Caco-2 (cell line): ENCODE measurements around the gene XRCC3. TPM values are rescaled to one million over a fixed set of nuclear protein-coding genes. Genes with fewer than 3 reads are reported as not detected.

ENCODE experiments used
- BruUV-seq: library from RNA; stranded (reverse); fragments of 400-500 nt; replicated peaks from 2 replicates; lab custom pipeline; 2021; lab: Mats Ljungman, UMichigan
- CTCF ChIA-PET: fragments of 300-600 bp; sonication (Branson Sonifier 250); formaldehyde crosslinking; loops from one replicate; lab custom pipeline; 2022; ENCODE audit warnings: antibody characterized with exemption; lab: Charles Lee
- POLR2A ChIA-PET: fragments of 300-600 bp; sonication (Branson Sonifier 250); formaldehyde crosslinking; loops from one replicate; lab custom pipeline; 2022; ENCODE audit warnings: antibody characterized with exemption; lab: Charles Lee
- DNase-seq, 2 experiments: peaks; one replicate each; pipeline versions ENCODE4 v3.0.0 to v3.0.0-alpha.2; 2020 to 2022
- H3K27me3 ChIP-seq: replicated peaks from 2 replicates; pipeline ENCODE4 v1.6.0; 2011; ENCODE audit warnings: low read length; ENCODE audit not compliant: control insufficient read depth, insufficient read depth
- H3K36me3 ChIP-seq: 2 replicates; pipeline ENCODE4 v1.5.1; 2011; ENCODE audit warnings: low read length; ENCODE audit not compliant: control insufficient read depth, insufficient read depth
- H3K4me1 ChIP-seq: fragments of 250-450 bp; sonication (Bioruptor Pico); 2 replicates; pipeline ENCODE4 v1.5.1; 2020; ENCODE audit warnings: mild to moderate bottlenecking
- H3K4me3 ChIP-seq: 2 replicates; pipeline ENCODE4 v1.5.1; 2011; ENCODE audit warnings: low read depth, mild to moderate bottlenecking, control low read depth, low read length
- H3K9me3 ChIP-seq: fragments of 250-450 bp; sonication (Bioruptor Pico); 2 replicates; pipeline ENCODE4 v1.5.1; 2020; ENCODE audit warnings: mild to moderate bottlenecking, moderate library complexity
- H3K27ac Mint-ChIP-seq: one replicate; pipeline ENCODE4 v1.8.0; 2022; ENCODE audit warnings: mixed read lengths; ENCODE audit not compliant: unreplicated experiment
- H3K27me3 Mint-ChIP-seq: one replicate; pipeline ENCODE4 v1.8.0; 2022; ENCODE audit warnings: mixed read lengths; ENCODE audit not compliant: insufficient read depth, unreplicated experiment
- H3K36me3 Mint-ChIP-seq: one replicate; pipeline ENCODE4 v1.8.0; 2022; ENCODE audit warnings: mild to moderate bottlenecking, mixed read lengths; ENCODE audit not compliant: insufficient read depth, unreplicated experiment
- H3K4me1 Mint-ChIP-seq: one replicate; pipeline ENCODE4 v1.8.0; 2022; ENCODE audit warnings: low read depth, mixed read lengths; ENCODE audit not compliant: unreplicated experiment
- H3K4me3 Mint-ChIP-seq: one replicate; pipeline ENCODE4 v1.8.0; 2022; ENCODE audit warnings: mild to moderate bottlenecking, moderate library complexity, mixed read lengths; ENCODE audit not compliant: unreplicated experiment
- H3K9me3 Mint-ChIP-seq: one replicate; pipeline ENCODE4 v1.8.0; 2022; ENCODE audit warnings: mixed read lengths; ENCODE audit not compliant: unreplicated experiment
- intact Hi-C: fragments of 100-400 bp; cut with micrococcal nuclease; formaldehyde crosslinking; loops from one replicate; pipeline ENCODE4 v1.10.0; 2022; ENCODE audit not compliant: unreplicated experiment
- total RNA-seq: library from RNA; stranded (reverse); gene quantifications from 2 replicates; pipeline ENCODE4 v1.2.3, GENCODE V29; 2022
- TF ChIP-seq, protein P1 (sequence below), 2 experiments: fragments of 200-600 bp in 1 of 2; IDR thresholded peaks; 1 replicate in 1 of 2; 2 replicates in 1 of 2; pipeline versions ENCODE4 v1.5.1 to v1.8.0; 2011 to 2022; ENCODE audit warnings: antibody characterized with exemption in 1 of 2, control low read depth in 1 of 2, inconsistent platforms in 1 of 2, low read depth in 1 of 2, low read length in 1 of 2, mild to moderate bottlenecking in 1 of 2, moderate library complexity in 1 of 2; ENCODE audit not compliant: insufficient read depth in 1 of 2, severe bottlenecking in 1 of 2, unreplicated experiment in 1 of 2

Gene XRCC3
- total RNA-seq, 1 experiment from 2014 or later, result 44.0 TPM

DNA sequence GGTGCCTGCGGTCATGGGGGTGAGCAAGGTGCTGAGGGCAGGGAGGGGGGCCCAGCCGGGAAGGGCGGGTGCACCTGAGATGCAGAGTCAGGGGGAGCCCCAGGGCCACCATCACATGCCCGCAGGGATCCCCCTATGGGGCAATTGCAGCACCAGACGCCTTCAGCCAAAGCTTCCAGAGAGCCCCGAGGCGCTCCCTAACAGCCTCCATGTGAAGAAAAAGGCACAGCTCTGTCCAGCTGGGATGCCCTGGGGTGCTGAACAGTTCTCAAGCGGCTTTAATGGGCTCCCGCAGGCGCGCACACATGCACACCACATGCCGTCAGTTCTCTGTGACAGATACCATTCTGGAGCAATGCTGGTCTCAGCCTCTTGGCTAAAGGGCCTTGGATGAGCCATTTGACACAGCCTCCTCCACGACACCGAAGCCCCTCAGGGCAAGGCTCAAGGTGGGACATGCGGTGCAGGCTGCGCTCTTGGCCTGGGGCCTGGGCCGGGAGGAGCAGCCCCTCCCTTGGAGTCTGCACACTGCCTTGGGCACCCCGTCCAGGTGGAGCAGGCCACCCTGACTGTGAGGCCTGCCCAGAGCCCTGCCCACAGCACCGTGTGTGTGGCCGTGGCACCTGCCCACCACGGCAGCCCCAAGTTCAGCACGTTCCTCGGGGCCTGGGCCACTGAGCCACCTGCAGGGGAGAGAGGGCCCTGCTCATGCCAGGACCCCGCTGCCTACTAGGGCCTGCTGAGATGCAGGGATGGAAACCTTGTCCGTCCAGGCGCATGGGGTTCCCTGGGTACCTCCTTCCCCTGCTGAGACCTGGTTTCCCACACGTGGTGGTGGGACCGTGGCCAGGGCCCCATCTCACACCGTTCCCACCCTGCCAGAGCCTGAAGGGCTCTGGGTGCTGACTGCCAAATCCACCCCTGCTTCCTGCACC is 7.7 kb downstream of the XRCC3 start:
- Histone ChIP-seq H3K4me3 (no peak overlapping the region), H3K9me3 (no peaks in the 10 kb centered on the region), H3K4me1 (no peaks in the 10 kb centered on the region), H3K36me3 (no peaks in the 10 kb centered on the region; the same call in 1 of the 2 replicates), H3K27me3 (no peaks in the 10 kb centered on the region)
- ChIA-PET CTCF (no interaction called here), POLR2A (no interaction called here)
- no peaks in the 10 kb centered on the region for H3K9me3 Mint-ChIP-seq
- H3K27ac Mint-ChIP-seq, result no peak overlapping the region
- intact Hi-C loops, result no loop called here
- no TSS peak for BruUV-seq
- no peak overlapping the region for H3K4me3 Mint-ChIP-seq
- TF ChIP-seq, protein P1, sequence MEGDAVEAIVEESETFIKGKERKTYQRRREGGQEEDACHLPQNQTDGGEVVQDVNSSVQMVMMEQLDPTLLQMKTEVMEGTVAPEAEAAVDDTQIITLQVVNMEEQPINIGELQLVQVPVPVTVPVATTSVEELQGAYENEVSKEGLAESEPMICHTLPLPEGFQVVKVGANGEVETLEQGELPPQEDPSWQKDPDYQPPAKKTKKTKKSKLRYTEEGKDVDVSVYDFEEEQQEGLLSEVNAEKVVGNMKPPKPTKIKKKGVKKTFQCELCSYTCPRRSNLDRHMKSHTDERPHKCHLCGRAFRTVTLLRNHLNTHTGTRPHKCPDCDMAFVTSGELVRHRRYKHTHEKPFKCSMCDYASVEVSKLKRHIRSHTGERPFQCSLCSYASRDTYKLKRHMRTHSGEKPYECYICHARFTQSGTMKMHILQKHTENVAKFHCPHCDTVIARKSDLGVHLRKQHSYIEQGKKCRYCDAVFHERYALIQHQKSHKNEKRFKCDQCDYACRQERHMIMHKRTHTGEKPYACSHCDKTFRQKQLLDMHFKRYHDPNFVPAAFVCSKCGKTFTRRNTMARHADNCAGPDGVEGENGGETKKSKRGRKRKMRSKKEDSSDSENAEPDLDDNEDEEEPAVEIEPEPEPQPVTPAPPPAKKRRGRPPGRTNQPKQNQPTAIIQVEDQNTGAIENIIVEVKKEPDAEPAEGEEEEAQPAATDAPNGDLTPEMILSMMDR (IDR thresholded peaks at IDR 0.05; ENCODE audit: insufficient read depth in 1 of 2, low read depth in 1 of 2, low read length in 1 of 2, severe bottlenecking in 1 of 2, unreplicated experiment in 1 of 2), result no peak
- no peaks in the 10 kb centered on the region for H3K27me3 Mint-ChIP-seq
- no peak for DNase-seq
- no peaks in the 10 kb centered on the region for H3K4me1 Mint-ChIP-seq
- H3K36me3 Mint-ChIP-seq, result peaks cover 64% of the 10 kb centered on the region

DNA sequence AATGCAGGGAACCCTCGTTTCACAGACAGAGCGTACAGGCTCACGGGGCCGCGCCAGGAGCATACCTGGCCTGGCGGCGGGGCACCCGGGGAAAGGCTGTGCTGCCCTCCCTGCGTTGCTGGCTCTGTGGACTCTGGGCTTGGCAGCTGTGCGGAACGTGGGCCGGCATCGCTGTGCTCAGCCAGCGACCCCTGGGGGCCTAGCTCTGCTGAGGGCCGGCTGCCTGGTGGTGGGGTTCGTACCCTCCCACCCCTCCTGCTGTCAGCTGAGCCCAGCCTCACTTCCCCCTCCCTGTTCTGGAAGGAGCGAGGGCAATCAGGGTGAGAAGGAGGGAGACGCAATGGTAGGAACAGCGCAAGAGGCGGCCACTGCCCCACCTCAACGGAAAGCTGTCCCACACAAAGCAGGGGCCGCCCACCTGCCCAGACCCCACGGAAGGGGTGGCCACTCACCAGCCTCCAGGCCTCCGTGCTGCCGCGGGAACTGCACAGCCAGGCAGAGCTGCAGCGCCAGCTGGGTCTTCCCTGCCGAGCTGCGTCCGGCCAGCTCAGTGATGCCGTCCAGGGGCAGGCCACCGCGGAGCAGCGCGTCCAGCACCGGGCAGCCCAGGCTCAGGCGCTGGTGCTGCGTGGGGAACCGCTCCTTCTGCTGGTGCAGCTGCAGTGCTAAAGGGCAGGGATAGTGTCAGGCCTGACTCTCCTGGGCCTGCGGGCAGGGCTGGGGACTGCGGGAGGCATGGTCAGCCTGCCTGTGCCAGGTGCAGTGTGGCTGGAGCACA is 8.5 kb downstream of the XRCC3 start:
- Mint-ChIP-seq H3K9me3 (no peaks in the 10 kb centered on the region), H3K27me3 (no peaks in the 10 kb centered on the region), H3K27ac (no peak overlapping the region), H3K4me1 (no peaks in the 10 kb centered on the region), H3K36me3 (peaks cover 71% of the 10 kb centered on the region), H3K4me3 (no peak overlapping the region)
- no TSS peak for BruUV-seq
- TF ChIP-seq, protein P1 (IDR thresholded peaks at IDR 0.05; ENCODE audit: insufficient read depth in 1 of 2, low read depth in 1 of 2, low read length in 1 of 2, severe bottlenecking in 1 of 2, unreplicated experiment in 1 of 2), result no peak
- CTCF ChIA-PET, result no interaction called here
- Histone ChIP-seq H3K9me3 (no peaks in the 10 kb centered on the region), H3K4me3 (no peak overlapping the region), H3K4me1 (no peaks in the 10 kb centered on the region), H3K27me3 (no peaks in the 10 kb centered on the region), H3K36me3 (no peaks in the 10 kb centered on the region; the same call in 1 of the 2 replicates)
- POLR2A ChIA-PET, result no interaction called here
- no peak for DNase-seq
- intact Hi-C loops, result no loop called here

DNA sequence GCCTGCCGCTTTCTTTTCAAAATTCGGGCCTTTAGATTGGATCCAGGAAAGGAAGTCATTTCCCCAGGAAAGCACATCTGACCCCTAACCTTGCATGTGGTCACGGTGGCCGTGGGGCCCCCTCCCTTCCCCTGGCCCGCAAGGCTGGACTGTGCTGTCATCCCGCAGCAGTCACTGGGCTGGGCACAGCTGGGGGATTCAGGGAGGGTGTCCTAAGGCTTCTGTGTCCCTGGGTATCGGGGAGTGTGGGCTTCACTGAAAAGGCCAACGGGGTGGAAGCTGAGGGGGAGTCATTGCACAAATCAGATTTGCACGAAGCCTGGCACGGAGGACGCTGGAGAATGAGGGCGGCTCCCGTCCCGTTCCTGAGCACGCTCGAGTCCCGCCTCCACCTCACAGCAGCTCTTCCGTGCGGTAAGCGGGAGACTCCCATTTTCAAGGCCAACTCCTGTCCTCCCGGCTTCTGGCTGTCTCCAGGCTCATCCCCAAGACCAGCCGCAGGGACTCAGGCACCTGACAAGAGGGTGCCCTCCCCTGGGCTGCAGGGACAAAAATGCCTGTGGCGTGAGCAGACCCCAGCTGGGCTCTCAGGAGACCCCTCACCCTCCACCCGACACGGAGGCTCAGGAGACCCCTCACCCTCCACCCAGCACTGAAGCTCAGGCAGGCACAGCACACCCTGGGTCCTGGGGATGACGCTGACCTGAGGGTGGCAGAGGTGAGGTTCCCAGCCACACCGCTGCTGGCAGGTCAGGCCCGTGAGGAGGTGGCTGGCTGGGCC is 9.6 kb downstream of the XRCC3 start:
- Histone ChIP-seq H3K36me3 (no peaks in the 10 kb centered on the region; the same call in 1 of the 2 replicates), H3K27me3 (no peaks in the 10 kb centered on the region), H3K9me3 (no peaks in the 10 kb centered on the region), H3K4me1 (no peaks in the 10 kb centered on the region), H3K4me3 (no peak overlapping the region)
- no TSS peak for BruUV-seq
- H3K27me3 Mint-ChIP-seq, result no peaks in the 10 kb centered on the region
- H3K4me3 Mint-ChIP-seq, result no peak overlapping the region
- intact Hi-C loops, result no loop called here
- TF ChIP-seq, protein P1 (IDR thresholded peaks at IDR 0.05; ENCODE audit: insufficient read depth in 1 of 2, low read depth in 1 of 2, low read length in 1 of 2, severe bottlenecking in 1 of 2, unreplicated experiment in 1 of 2), result no peak
- CTCF ChIA-PET, result no interaction called here
- H3K27ac Mint-ChIP-seq, result no peak overlapping the region
- POLR2A ChIA-PET, result no interaction called here
- no peak for DNase-seq
- peaks cover 72% of the 10 kb centered on the region for H3K36me3 Mint-ChIP-seq
- H3K9me3 Mint-ChIP-seq, result no peaks in the 10 kb centered on the region
- no peaks in the 10 kb centered on the region for H3K4me1 Mint-ChIP-seq
